SK-N-DZ (cell line): Measurements from ENCODE around the gene GRK6.

Experiments
- DNase-seq: peaks from one replicate; pipeline ENCODE4 v3.0.0-alpha.2; 2015; ENCODE audit warnings: low spot score

GRK6 gene

GRCh38 chr5:177425801-177426565 is 493 bp upstream of the GRK6 start:
- DNase-seq, result peak; percentile 100

DNA sequence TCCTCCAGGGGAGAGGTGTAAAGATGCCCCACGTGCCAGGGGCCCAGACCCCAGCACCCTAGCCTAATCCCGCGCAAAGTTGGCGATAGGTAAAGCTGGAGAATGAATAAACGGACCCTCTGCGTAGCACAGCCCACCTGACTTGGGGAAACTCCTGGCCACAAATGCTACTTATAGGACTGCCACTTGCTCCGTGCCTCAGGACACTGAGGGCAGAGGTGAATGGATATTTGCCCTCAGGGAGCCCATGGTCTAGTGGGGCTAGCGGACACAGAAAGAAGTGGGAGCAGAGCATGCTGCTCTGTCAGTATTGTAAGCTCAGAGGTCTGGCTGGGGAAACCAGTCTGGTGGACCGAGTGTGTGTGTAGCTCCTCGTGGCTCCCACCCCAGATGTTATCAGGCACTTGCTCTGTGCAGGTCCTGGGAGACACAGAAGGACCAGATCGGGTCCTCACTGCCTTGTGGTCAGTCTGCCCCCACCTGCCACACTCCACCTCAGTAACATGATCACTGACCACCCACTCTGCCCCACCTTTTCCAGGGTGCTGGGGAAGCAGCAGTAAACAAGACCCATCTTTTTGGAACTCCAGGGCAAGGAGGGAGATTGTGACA is 841 bp downstream of the GRK6 start:
- peak; percentile 58 for DNase-seq

GRCh38 chr5:177427919-177428573 is 1.6 kb downstream of the GRK6 start:
- no peak for DNase-seq

DNA sequence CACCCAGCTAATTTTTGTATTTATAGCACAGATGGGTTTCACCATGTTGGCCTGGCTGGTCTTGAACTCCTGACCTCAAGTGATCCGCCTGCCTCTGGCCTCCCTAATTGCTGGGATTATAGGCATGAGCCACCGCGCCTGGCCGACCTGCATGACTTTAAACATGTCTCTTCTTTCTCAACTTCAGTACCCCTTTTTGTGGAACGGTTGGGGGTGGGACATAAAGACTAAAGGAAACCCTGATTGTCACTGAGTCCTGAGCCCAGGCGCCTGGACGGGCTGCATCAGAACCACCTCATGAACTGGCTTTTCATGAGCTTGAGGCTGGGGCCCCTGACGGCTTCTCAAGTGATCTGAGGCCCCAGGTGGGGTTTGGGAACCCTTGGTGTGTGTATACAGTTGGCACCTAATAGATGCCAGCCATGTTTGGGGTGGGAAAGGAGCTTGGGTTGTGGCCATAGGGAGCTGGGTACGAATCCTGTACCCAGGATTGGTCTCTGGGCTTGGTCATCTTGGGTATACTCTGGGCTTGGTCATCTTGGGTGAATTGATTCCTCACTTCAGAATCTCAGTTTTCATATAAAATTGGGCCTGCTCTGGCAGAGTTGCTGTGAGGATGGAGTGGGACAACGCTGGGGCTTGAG is 2.2 kb downstream of the GRK6 start:
- no peak for DNase-seq

GRCh38 chr5:177429248-177430040 is 3.0 kb downstream of the GRK6 start:
- DNase-seq, result no peak

DNA sequence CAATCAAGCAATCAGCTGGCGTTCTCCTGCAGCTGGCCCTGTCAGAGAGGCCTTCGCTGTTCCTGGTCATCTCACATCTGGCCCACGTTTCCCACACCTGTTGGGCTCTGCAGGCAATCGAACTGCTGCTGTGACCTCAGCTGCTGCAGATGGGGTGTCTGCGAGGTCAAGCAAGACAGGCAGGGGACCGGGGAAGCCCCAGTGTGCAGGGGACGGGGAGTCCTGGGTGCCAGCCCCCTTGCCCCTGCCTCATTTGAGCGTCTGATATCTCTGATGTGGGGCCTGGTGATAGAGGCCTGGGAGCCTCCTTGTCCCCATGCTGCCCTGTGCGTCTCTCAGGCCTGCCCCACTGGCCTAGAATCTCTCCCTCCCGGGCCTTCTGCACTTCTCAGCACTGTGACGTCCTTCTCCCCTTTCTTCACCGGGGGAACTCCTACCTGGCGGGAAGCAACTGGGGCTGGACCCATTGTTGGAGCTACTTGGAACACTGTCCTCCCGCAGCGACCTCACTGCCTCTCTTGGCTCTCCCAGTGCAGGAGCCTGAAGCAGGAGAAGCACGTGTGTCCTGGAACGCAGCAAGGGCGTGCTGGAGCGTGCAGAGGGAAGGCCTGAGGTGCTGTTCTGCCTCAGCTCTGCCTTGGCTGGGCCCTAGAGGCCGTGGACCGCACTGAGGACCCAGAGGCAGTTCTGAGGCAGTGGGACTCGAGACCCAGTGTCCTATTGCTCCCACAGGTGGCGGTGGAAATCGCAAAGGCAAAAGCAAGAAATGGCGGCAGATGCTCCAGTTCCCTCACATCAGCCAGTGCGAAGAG is 3.9 kb downstream of the GRK6 start:
- no peak for DNase-seq

DNA sequence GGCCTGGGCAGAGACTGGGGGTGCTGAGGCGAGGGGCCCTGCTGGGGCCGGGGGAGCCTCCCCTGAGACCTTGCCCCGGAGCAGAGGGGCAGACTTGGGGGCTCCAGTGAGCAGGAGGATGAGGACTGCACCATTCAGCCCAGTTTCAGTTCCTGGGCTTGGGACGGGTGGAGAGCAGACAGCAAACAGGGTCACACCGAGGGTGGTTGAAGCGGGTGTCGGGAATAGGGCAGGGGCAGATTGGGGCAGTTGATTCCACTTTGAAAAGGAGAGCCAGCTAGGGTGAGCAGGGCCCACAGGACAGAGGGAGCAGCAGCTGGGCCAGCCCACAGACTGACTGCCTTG is 4.5 kb downstream of the GRK6 start:
- no peak for DNase-seq

- DNase-seq, result no peak
Measured at GRCh38 chr5:177431317-177432142, 5.1 kb downstream of the GRK6 start.

DNA sequence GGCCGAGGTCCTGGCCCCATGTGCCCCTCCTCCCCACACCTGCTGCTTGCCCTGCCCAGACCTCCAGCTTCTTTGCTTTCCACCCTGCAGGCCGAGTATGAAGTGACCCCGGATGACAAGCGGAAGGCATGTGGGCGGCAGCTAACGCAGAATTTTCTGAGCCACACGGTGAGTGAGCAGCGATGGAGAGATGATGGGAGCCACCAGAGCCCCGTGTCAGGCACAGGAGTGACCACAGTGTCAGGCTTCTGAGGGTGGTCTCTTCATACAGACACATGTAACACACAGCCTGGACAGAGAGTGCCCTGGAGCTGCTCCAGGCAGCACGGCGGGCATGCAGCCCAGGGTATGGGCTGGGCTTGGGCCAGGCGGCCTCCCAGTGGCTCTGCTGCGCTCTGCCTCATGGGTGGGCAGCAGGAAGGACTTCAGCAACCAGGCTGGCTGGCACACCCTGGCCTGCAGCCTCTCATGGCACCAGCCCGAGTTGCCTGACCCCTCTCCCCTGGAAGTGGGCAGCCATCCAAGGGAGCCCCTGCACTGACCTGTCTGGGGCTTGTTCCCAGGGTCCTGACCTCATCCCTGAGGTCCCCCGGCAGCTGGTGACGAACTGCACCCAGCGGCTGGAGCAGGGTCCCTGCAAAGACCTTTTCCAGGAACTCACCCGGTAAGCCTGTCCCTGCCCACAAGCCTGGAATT is 5.8 kb downstream of the GRK6 start:
- no peak for DNase-seq

DNA sequence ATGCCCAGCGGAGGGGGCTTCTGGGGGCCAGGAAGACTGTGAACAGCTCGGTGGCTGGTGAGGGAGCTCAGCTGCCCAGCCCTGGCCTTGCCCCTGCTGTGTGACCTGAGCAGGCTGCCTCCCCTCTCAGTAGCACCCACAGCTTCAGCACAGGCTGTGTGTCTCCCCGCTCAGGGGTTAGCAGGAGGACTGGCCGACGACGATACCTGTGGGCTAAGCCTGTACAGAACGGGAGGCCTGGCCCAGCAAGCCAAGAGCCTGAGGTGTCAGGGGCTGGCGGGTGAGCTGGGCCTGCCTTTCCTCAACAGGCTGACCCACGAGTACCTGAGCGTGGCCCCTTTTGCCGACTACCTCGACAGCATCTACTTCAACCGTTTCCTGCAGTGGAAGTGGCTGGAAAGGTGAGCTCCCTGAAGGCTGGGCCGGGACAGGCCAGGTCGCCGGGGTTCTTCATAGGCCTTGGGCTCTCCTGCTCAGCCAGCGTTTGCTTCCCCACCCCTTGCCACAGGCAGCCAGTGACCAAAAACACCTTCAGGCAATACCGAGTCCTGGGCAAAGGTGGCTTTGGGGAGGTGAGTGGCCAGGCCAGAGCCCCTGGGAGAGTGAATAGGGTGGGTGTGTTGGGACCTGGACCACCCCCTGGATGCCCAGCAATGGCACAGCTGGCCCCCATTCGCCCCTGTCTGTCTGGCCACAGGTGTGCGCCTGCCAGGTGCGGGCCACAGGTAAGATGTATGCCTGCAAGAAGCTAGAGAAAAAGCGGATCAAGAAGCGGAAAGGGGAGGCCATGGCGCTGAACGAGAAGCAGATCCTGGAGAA is 6.6 kb downstream of the GRK6 start:
- DNase-seq, result no peak

DNA sequence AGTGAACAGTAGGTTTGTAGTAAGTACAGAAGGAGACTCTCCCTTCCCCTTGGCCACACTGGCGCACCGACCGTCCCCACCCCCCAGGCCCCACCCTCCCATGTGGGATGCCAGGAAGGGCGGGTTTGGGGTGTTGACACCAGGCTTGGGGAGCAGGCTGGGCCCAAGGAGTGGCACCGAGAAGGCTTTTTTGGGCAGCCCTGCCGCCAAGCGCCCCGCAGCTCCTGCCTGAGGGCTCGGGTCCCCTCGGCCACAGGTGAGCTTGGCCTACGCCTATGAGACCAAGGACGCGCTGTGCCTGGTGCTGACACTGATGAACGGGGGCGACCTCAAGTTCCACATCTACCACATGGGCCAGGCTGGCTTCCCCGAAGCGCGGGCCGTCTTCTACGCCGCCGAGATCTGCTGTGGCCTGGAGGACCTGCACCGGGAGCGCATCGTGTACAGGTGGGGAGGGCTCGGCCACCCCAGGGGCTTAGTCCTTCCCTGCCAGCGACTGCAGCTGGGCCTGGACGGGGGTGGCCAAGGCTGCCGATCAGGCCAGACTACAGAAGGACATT is 7.3 kb downstream of the GRK6 start:
- no peak for DNase-seq

DNA sequence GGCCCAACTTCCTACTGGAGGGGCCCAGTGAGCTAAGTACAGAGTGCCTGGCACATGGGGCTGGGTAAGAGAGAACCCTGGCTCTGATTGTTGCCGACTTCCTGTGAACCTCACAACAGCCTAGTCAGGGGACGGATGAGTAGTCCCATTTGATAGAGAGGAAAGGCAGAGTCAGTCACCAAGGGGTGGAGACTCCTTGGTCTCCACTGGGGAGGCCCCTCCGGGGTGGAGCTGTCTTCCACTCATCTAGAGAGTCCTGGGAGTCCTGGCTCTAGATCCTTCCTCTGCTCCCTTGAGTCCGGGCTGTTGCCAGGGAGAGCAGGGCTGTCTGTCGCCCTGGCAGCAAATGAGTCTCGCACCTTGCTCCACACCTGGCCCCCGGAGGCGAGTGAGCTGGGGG is 8.0 kb downstream of the GRK6 start:
- DNase-seq, result no peak

DNA sequence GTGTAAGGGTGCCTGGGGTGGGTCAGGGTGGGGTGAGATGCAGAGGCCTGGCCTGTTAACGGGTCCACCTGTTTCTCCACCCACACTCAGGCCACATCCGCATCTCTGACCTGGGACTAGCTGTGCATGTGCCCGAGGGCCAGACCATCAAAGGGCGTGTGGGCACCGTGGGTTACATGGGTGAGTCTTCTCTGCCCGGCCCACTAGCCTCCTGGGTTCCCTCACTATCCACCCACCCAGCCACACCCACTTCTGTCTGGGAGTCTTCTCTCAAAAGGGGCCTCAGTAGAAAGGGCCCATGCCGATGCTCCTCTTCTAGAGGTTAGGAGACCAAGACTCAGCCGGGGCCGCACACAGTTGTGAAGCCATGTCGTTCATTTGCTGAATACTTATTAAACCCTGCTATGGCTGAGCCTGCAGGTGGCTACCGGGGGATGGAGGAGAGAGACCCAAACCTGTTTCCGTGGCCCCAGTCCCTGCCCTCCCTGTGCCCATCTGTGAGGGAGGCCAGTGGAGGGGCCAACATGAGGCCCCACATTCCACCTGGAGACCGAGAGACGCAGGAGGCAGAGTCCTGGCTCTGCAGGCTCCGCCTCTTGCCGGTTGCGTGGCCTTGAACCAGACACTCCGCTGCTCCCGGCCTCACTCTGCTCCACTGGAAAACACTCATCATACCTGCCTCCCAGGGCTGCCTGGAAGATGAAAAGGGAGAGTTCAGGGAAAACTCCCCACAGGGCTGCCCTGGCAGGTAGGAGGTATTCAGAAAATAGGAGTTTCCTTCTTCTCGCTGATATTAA is 8.7 kb downstream of the GRK6 start:
- no peak for DNase-seq

DNA sequence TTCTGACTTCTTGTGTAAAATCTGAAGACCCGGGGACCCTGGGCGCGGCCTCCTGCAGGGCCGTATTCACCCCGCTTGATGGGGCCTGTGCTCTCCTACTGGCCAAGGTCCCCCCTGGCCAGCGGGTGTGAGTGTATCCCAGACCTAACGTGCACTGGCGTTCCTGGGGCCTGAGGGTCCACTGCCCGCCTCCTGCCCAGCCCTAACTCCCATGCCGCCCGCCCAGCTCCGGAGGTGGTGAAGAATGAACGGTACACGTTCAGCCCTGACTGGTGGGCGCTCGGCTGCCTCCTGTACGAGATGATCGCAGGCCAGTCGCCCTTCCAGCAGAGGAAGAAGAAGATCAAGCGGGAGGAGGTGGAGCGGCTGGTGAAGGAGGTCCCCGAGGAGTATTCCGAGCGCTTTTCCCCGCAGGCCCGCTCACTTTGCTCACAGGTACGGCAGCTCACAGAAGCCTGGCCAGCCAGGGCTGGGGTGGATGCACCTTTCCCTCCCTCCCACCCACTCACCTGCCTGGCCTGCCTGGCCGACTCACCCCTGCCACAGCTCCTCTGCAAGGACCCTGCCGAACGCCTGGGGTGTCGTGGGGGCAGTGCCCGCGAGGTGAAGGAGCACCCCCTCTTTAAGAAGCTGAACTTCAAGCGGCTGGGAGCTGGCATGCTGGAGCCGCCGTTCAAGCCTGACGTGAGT is 9.5 kb downstream of the GRK6 start:
- DNase-seq, result no peak

- no peak for DNase-seq
Measured at GRCh38 chr5:177437623-177438022, 11.1 kb downstream of the GRK6 start.

- DNase-seq, result no peak
Measured at GRCh38 chr5:177438468-177438867, 12.0 kb downstream of the GRK6 start.
